Cerebellar nuclear complex (tissue), 1 donor: Measurements from ENCODE around the gene CLN3.
"Not testable (repeated sequence)": the region's sequence is repeated elsewhere in the genome, so short reads cannot be mapped to it uniquely, and the experiment has no call there.

Experiments used
- DNase-seq, 2 experiments: peaks; one replicate each; lab custom pipeline; 2025; lab: John Stamatoyannopoulos, UW

Gene CLN3

GRCh38 chr16:28494121-28494851 is 2.4 kb upstream of the CLN3 start, which contains the start of gene APOBR:
Gene APOBR (plus strand): TSS chr16:28494643. CDS start chr16:28494682, 39 bp downstream.
- DNase-seq = no peak

- no peak for DNase-seq
Measured at GRCh38 chr16:28492511-28492910, 637 bp upstream of the CLN3 start.

GRCh38 chr16:28491230-28491969 is 474 bp downstream of the CLN3 start:
- DNase-seq = no peak

- no peak for DNase-seq
Measured at GRCh38 chr16:28486266-28486665, 5.6 kb downstream of the CLN3 start.

- not testable (repeated sequence) for DNase-seq
Measured at GRCh38 chr16:28483361-28483760, 8.5 kb downstream of the CLN3 start.

- no peak for DNase-seq
Measured at GRCh38 chr16:28482026-28482425, 9.8 kb downstream of the CLN3 start.

- DNase-seq = no peak
Measured at GRCh38 chr16:28478506-28479180, 13.2 kb downstream of the CLN3 start.

GRCh38 chr16:28477311-28477920 is 14.5 kb downstream of the CLN3 start:
- no peak for DNase-seq

- DNase-seq = no peak
Measured at GRCh38 chr16:28475221-28475620, 16.7 kb downstream of the CLN3 start.

GRCh38 chr16:28473714-28474265 is 18.1 kb downstream of the CLN3 start:
- DNase-seq = no peak

GRCh38 chr16:28447081-28447480 is 44.8 kb downstream of the CLN3 start:
- DNase-seq = not testable (repeated sequence)

- not testable (repeated sequence) for DNase-seq
Measured at GRCh38 chr16:28446388-28446787, 45.5 kb downstream of the CLN3 start.

- not testable (repeated sequence) for DNase-seq
Measured at GRCh38 chr16:28443943-28444342, 47.9 kb downstream of the CLN3 start.

GRCh38 chr16:28438899-28439298 is 53.0 kb downstream of the CLN3 start:
- DNase-seq = not testable (repeated sequence)

GRCh38 chr16:28435340-28435739 is 56.5 kb downstream of the CLN3 start:
- not testable (repeated sequence) for DNase-seq
